ENCODE data around the gene WNT3A. TPM values are rescaled to one million over a fixed set of nuclear protein-coding genes. Genes with fewer than 3 reads are reported as not detected.

WNT3A gene
- total RNA-seq, 4 donors from 2014 or later, result 1.9 to 4.1 (median 3.5) TPM

DNA sequence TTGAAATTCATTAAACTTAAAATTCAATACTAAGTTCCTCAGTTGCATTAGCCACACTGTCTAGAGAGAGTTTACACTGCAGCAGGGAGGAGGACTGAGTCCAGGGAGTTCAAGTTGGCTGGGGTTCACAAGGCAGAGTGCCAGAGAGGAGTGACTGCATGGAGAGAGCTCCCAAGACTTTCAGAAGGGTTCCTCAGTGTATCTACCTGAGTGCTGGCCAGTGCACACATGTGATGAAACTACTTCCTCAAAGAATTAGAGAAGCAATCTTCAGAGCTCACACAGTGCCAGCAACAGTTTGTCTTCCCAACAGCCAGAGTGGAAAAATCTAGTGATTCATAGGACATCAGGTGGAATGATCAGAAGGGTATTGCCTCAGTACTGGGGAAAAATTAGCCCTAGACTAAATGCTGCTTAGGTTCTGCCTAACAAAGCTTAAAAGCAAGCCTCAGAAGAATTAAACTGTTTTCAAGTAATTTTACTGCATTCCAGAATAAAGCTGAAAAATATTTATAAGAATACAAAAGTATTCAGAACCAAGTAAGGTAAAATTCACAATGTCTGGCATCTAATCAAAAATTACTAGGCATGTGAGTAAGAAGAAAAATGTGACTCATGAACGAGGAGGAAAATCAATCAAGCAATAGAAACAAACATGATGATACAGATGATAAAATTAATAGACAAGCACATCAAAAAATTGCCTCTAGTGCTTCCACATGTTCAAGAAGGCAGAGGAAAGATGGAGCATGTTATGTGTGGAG, 10.4 kb upstream of the WNT3A start:
- no peak overlapping the region for H3K4me3 ChIP-seq (ENCODE audit: low read depth, poor library complexity, severe bottlenecking)
- intact Hi-C loops (cut with DNase I; ENCODE audit: low total_unique reads), result no loop called here
- TF ChIP-seq, protein P1, sequence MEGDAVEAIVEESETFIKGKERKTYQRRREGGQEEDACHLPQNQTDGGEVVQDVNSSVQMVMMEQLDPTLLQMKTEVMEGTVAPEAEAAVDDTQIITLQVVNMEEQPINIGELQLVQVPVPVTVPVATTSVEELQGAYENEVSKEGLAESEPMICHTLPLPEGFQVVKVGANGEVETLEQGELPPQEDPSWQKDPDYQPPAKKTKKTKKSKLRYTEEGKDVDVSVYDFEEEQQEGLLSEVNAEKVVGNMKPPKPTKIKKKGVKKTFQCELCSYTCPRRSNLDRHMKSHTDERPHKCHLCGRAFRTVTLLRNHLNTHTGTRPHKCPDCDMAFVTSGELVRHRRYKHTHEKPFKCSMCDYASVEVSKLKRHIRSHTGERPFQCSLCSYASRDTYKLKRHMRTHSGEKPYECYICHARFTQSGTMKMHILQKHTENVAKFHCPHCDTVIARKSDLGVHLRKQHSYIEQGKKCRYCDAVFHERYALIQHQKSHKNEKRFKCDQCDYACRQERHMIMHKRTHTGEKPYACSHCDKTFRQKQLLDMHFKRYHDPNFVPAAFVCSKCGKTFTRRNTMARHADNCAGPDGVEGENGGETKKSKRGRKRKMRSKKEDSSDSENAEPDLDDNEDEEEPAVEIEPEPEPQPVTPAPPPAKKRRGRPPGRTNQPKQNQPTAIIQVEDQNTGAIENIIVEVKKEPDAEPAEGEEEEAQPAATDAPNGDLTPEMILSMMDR (IDR thresholded peaks at IDR 0.05), result no peak
- no peak for TF ChIP-seq POLR2A (IDR thresholded peaks at IDR 0.05)
- no peak for DNase-seq (ENCODE audit: low spot score in 2 of 2)
- 5 to 17% methylated on average over 1 of the region's 1 CpG for WGBS, 2 donors

DNA sequence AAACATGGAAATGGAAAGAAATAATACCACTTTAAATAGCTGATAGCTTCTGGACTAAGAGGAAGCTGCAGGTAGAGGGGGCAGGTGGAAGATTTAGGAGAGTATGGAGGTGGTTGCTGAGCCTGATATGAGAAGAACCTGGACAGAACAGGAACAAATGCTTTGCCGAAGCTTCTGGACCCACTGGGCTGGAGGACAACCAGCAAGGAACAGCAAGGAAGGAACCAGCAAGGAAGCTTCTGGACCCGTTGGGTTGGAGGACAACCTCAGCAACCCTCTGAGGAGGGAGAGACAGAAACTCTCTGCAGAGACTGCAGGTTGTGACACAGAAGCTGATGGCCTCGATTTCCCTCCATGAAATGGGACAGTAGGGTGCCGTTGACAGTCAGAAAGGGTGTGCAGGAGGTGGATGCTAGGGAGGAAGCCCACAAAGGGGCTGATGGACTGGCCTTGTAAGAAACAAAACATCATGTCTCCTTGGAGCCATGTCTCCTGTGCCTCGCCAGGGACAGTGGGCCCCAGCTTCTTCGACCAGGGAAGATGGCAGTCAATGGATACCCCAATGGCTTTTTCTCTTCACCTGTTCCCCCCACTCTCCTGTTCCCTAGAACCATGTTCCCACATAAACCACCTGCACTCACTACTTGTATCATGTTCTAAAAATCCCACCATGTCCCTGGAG, 8.3 kb upstream of the WNT3A start:
- no peak overlapping the region for H3K4me3 ChIP-seq (ENCODE audit: low read depth, poor library complexity, severe bottlenecking)
- TF ChIP-seq, protein P1 (IDR thresholded peaks at IDR 0.05), result no peak
- no peak for TF ChIP-seq POLR2A (IDR thresholded peaks at IDR 0.05)
- WGBS, 2 donors, result 76% methylated on average over 6 of the region's 6 CpGs
- intact Hi-C loops (cut with DNase I; ENCODE audit: low total_unique reads), result no loop called here
- peak in 1 of 2 donors; percentile 61 for DNase-seq (ENCODE audit: low spot score in 2 of 2)

DNA sequence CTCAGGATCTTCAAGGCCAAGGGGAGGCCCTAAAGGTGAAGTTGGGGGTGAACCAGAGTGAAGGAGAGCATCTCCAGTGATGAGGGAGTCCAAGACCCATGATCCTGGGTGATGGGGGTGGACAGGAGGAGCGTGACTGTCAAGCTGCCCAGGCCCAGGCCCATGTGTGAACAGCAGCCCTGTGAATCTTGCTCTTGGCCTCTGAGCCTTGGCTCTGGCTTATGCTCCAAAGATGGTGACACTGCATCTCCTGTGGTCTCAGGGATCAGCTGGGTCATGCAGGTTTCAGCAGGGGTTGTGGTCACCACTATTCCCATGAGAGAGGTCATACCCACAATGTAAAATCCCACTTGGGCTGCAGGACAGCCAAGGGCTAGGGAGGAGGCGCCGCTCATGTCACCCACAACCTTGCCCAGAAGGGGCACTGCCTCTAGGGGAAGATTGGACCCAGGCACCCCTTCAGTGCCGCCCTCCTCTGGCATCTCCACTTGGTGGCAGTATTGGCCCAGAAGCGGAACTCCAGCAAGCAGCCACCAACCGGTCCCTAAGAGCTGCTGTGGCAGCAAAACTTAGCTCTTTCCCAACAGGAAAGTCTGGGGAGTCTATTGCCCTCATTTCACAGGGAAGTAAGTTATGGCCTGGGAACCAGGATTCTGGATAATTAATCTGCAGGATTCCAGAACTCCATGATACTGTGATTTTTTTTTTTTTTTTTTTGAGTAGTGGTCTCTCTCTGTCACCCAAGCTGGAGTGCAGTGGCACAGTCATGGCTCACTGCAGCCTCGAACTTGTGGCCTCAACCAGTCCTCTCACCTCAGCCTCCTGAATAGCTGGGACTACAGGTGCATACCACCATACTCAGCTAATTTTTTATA, 7.5 kb upstream of the WNT3A start:
- H3K4me3 ChIP-seq (ENCODE audit: low read depth, poor library complexity, severe bottlenecking), result no peak overlapping the region
- no peak for TF ChIP-seq POLR2A (IDR thresholded peaks at IDR 0.05)
- TF ChIP-seq, protein P1 (IDR thresholded peaks at IDR 0.05), result peak in 1 of 3 donors; percentile 58
- intact Hi-C loops (cut with DNase I; ENCODE audit: low total_unique reads), result no loop called here
- 21 to 23% methylated on average over 7 of the region's 7 CpGs for WGBS, 2 donors
- peak; percentile 55 to 88 for DNase-seq (ENCODE audit: low spot score in 2 of 2)

DNA sequence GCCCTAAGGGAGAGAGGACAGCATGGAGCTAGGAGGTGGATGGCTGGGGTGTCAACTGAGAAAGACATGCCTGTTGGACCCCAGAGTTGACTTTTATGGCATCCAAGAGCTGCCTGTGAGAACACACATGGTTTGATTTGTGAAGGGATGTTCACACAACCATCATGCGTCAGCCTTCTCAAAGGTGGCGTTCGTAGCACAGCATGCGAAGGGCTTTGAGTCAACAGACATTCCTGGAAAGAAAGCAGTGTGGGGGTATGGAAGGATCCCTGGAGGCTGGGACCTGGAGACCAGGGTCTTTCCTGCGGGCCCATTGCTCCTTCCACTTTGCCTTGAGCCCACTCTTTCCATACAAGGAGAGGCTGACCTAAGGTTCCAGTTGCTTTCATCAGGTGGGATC, 6.4 kb upstream of the WNT3A start:
- TF ChIP-seq, protein P1 (IDR thresholded peaks at IDR 0.05), result no peak
- TF ChIP-seq POLR2A (IDR thresholded peaks at IDR 0.05), result no peak
- H3K4me3 ChIP-seq (ENCODE audit: low read depth, poor library complexity, severe bottlenecking), result no peak overlapping the region
- intact Hi-C loops (cut with DNase I; ENCODE audit: low total_unique reads), result no loop called here
- 89 to 97% methylated on average over 5 of the region's 5 CpGs for WGBS, 2 donors
- peak in 1 of 2 donors; percentile 57 for DNase-seq (ENCODE audit: low spot score in 2 of 2)

DNA sequence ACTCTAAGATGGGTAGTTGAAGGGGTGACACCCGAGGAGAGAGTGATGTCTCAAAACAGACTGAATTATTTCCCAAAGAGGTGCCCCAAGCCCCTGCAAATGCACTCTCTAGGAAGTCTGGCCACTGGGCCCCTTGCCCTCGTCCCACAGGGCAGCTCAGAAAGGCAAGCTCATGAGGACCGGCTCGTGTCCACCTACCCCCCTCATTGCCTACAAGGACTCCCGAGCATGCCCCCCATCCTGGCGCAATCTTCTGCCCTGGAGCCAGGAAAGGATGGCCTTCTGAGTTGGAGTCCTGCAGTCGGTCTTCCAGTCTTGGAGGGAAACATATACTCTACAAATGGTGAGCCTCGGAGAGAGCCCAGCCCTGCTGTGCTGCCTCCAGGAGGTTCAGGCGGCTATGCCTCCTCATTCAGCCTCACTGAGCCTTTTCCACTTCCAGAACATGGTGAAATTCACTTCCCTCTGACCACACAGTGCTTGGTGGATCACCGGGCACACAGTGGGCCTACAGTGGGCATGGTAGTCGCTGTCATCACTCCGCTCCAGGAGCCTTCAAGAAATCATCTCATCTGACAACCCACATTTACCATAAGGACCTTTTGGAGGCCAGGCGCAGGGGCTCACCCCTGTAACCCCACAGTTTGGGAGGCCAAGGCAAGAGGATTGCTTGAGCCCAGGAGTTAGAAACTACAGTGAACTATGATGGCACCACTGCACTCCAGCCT, 5.8 kb upstream of the WNT3A start:
- intact Hi-C loops (cut with DNase I; ENCODE audit: low total_unique reads), result no loop called here

More for the DNA sequence above, 5.8 kb upstream of the WNT3A start:
- H3K4me3 ChIP-seq (ENCODE audit: low read depth, poor library complexity, severe bottlenecking), result no peak overlapping the region
- DNase-seq (ENCODE audit: low spot score in 2 of 2), result peak in 1 of 2 donors; percentile 61
- WGBS, 2 donors, result 87 to 91% methylated on average over 13 of the region's 13 CpGs
- TF ChIP-seq POLR2A (IDR thresholded peaks at IDR 0.05), result no peak
- TF ChIP-seq, protein P1 (IDR thresholded peaks at IDR 0.05), result no peak
